ENCODE measurements around the gene LRRC36. TPM values are rescaled to one million over a fixed set of nuclear protein-coding genes. Genes with fewer than 3 reads are reported as not detected.

The LRRC36 gene
- total and polyA plus RNA-seq, 10 of the 15 experiments (the other 5 are each of a cell fraction or from before 2014, with no cell fraction given): 0.45 to 2.0 (median 0.75) TPM; not detected in 1

- no peaks in the 10 kb centered on the region; a peak in 1 of 4 replicates for H3K27me3 ChIP-seq (replicated peaks in 1 of 2; ENCODE audit: control insufficient read depth in 2 of 2, insufficient read depth in 2 of 2, low read length in 1 of 2)
- no peaks in the 10 kb centered on the region for H4K20me1 ChIP-seq (ENCODE audit: control insufficient read depth, insufficient read depth)
- H3K79me2 ChIP-seq (ENCODE audit: control insufficient read depth, insufficient read depth, low read length): no peaks in the 10 kb centered on the region
- FAIRE-seq (no peak), DNase-seq (ENCODE audit: low read depth, low spot score) (no peak), ATAC-seq (no peak)
- no peak overlapping the region for H2AFZ ChIP-seq (ENCODE audit: control insufficient read depth, low read depth, low read length)
- no TSS peak for BruUV-seq (replicated peaks)
- SMC1A ChIA-PET (ENCODE audit: uncharacterized antibody, unreplicated experiment): no interaction called here
- no peaks in the 10 kb centered on the region for H3K36me3 ChIP-seq (ENCODE audit: control insufficient read depth in 2 of 2, insufficient read depth in 2 of 2, low read length in 1 of 2)
- H3K4me2 ChIP-seq (ENCODE audit: control insufficient read depth, insufficient read depth): no peak overlapping the region
- no peak for TF ChIP-seq TCF12 (IDR thresholded peaks at IDR 0.05; ENCODE audit: low read depth, low read length)
- no peak for TF ChIP-seq E4F1 (IDR thresholded peaks at IDR 0.05; ENCODE audit: borderline replicate concordance, partially characterized antibody)
- no peak for TF ChIP-seq REST (IDR thresholded peaks at IDR 0.05; ENCODE audit: low read depth, low read length)
- no peak for TF ChIP-seq KAT2A (conservative IDR thresholded peaks at IDR 0.05; ENCODE audit: control insufficient read depth, low read depth, low read length)
- CTCF ChIA-PET: interaction anchor here (0.6 to 1.5 kb wide), 2 partner anchors 16 to 120 kb away, joined by 3 read pairs; no protein-coding TSS in a partner anchor
- WGBS (ENCODE audit: insufficient coverage, insufficient replicate concordance, low lambda C conversion rate, missing lambda C conversion rate): 15% methylated on average over 4 of the region's 4 CpGs
- H3K4me3 ChIP-seq: no peak overlapping the region
- in situ Hi-C loops (cut with MboI): no loop called here
- no peak overlapping the region for H3K9ac ChIP-seq (ENCODE audit: control insufficient read depth, insufficient read depth, low read length)
- intact Hi-C loops (cut with micrococcal nuclease; ENCODE audit: unreplicated experiment): no loop called here
- no peaks in the 10 kb centered on the region for H3K4me1 ChIP-seq (ENCODE audit: control insufficient read depth, insufficient read depth, low read length)
- RAD21 ChIA-PET (ENCODE audit: unreplicated experiment): no interaction called here
- no peaks in the 10 kb centered on the region for H3K9me3 ChIP-seq (replicated peaks; ENCODE audit: control insufficient read depth, insufficient read depth, low read length)
- no peak overlapping the region for H3K27ac ChIP-seq (ENCODE audit: control insufficient read depth, insufficient read depth)
- POLR2A ChIA-PET: no interaction called here
Observed at GRCh38 chr16:67294171-67294757, 32.4 kb upstream of the LRRC36 start.
